DMS114 treated with DMSO at 0.1 percent for 48 hours (cell line): ENCODE results near the gene PRPH.
"Not testable (repeated sequence)": the region's sequence is repeated elsewhere in the genome, so short reads cannot be mapped to it uniquely, and the experiment has no call there.

Experiments
- DNase-seq: peaks from one replicate; lab custom pipeline; 2025; ENCODE audit not compliant: unreplicated experiment; lab: John Stamatoyannopoulos, UW

The PRPH gene

GRCh38 chr12:49276304-49277290 lies 18.4 kb upstream of the PRPH start:
- DNase-seq: no peak

DNA sequence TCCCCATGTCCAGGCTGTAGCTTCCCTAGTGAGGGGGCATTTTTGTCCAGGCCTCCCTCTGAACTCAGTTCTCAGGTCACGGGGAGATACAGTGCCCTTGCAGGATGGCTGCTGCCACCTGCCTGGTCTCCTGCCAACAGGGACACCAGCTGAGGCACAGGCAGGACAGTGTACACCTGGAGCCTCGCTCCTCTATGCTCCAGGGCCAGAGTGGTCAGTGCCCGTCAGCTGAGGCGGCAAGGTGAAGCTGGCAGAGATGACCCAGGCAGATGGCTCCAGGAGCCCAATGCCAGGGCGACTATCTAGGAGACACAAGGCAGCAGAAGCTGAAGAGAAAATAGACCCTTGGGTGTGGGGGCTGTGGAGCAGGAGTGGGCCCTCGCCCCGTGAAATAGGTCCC lies 17.5 kb upstream of the PRPH start:
- DNase-seq: no peak

GRCh38 chr12:49279706-49280159 lies 15.2 kb upstream of the PRPH start:
- DNase-seq: no peak

GRCh38 chr12:49280545-49280944 lies 14.4 kb upstream of the PRPH start:
- not testable (repeated sequence) for DNase-seq

DNA sequence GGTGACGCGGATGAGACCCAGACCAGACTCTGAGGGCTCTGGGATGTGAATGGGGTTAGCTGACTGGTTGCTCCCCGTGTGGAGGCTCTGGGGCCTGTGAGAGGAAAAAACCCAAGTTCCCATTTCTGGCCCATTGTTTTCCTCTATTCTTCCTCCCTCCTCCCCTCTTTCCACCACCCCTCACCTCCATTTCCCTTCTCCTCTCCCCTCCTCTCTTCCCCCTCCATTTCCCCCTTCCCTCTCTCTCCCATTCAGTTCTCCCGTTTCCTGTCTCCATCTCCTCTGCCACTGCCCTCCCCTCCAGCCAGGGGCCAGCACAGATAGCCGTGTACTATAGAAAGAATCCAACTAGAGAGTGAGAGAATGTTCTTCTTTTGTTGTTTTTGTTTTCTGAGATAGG lies 12.6 kb upstream of the PRPH start:
- no peak for DNase-seq

GRCh38 chr12:49282740-49283375 lies 12.1 kb upstream of the PRPH start:
- not testable (repeated sequence) for DNase-seq

DNA sequence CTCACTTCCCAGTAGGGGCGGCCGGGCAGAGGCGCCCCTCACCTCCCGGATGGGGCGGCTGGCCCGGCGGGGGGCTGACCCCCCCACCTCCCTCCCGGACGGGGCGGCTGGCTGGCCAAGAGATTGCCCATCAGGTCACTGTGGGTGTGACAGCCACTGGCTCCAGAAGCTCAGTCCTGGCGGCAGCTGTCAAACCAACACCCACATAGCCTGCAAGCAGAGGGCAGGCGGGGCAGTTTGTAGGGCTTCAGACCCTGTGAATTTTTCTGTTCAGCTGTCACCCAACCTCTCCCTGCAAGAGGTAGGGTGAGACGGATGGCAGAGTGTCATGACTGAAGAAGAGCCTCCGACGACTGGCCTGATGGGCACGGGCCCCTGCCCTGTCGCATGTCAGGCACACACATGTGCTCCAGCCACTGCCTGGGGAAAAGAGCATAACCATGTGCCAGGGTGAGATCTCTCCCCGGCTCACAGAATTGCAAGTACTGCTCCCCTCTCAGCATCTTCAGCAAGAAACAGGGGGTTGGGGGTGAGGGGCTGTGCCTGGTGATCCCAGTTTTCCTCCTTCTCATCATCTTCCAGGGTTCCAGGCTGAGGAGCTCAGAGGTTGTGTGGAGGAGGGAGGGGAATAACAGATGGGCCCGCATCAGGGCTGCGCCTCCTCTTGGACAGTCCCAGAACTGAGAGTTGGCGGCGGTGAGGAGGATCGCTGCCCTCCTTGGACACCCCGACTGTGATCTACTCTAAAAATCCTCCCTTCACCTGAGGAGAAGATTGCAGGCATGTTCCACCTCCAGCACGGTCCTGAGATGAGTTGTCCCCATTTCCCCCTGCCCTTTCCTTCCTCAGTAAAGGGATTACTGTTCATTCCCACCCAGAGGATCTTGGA lies 11.2 kb upstream of the PRPH start:
- no peak for DNase-seq

- no peak for DNase-seq
These were observed 10.3 kb upstream of the PRPH start for GRCh38 chr12:49284672-49285071.

DNA sequence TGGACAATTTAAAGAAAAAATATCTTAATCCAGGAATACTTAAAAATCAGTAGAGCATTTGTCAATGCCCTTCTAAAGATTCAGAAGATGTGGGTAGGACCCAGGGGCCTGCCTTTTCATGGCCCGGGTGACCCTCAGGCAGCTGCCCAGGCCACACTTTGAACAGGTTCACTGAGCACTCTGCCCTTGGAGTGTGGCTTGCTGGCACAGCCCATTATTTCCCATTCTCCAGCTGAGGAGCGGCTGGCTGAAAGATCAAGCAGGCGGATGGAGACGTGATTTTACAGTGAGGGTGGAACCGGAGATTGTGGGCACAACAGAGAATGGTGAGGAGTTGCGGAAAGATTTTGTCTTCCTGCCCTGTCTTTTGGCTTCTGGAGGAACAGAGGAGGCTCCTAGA lies 7.1 kb upstream of the PRPH start:
- no peak for DNase-seq

DNA sequence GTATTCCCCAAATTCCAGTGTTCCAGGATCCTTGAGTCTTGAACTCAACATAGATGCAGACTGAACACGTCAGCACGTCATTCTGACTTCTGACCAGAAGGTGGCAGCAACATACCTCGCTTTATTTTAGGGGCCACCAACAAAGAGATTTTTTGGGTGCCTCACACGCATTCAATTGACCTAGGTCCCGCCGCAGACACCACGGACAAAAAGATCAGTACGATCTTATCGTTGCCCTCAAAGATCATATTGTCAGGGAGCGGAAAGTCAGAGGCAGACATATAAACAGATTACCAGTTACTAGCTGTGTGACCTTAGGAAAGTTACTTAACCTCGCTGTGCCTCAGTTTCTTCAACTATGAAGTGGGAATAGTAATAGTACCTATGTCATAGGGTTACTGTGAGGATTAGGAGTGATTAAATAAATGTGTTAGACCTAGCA lies 6.5 kb upstream of the PRPH start:
- peak; percentile 45 for DNase-seq

DNA sequence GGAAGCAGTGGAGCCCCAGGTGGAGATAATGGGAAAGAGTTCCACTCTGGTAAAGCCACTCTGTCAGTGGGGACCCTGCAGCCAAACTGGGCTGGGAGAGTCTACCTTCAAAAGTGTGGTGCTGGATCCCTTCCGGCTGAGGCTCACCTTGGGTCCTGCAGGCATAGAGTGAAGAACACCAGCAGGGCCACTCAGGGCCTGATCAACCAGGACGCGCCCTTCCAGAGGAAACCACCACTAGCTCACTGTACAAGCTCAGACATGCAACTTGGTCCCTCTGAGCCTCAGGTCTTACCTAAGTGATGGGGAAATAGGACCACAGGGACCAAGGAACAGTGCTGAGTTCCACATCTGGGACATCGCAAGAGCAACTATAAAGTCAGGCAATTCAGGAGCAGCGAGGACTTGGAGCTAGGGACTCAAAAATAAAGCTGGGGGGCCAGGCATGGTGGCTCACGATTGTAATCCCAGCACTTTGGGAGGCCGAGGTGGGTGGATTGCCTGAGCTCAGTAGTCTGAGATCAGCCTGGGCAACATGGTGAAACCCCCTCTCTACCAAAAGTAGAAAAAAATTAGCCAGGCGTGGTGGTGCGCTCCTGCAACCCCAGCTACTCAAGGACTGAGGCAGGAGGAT lies 5.9 kb upstream of the PRPH start:
- DNase-seq: no peak

- no peak for DNase-seq
These were observed 2.3 kb upstream of the PRPH start for GRCh38 chr12:49292729-49293055.

- no peak for DNase-seq
These were observed 1.6 kb upstream of the PRPH start for GRCh38 chr12:49293056-49293956.

DNA sequence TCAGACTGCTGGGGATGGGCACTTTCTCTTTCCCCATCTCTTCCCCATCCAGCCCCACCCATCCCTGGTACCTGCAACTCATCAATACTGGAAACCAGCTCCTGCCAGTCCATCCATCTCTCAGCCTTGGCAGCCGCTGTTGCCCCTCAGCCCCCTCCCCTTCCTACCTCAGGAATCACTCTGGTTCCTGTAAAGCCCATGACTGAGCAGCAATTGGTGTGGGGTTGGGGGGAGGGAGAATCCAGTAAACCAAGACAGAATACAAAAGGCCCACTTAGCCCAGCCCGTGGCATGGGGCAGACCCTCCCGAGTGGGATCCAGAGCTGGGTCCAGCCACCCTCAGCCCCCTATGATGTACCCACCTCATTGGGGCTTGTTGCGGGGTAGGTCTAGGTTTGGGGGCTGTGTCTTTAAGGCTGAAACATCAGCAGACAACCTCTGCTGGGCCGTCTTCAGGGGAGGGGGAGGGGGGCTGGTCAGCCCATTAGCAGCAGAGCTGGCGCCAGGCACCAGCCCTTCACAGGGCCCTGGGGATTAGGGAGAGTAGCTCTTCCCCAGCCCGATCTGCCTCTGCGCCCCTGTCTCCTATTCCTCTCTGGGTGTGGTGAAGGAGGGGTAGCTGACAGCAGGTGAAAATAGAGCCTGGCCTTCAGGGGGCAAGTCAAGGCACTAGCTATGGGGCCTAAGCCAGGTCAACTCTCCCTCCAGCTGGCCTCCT lies 702 bp upstream of the PRPH start:
- no peak for DNase-seq

- no peak for DNase-seq
These were observed 204 bp upstream of the PRPH start for GRCh38 chr12:49294804-49295081.

DNA sequence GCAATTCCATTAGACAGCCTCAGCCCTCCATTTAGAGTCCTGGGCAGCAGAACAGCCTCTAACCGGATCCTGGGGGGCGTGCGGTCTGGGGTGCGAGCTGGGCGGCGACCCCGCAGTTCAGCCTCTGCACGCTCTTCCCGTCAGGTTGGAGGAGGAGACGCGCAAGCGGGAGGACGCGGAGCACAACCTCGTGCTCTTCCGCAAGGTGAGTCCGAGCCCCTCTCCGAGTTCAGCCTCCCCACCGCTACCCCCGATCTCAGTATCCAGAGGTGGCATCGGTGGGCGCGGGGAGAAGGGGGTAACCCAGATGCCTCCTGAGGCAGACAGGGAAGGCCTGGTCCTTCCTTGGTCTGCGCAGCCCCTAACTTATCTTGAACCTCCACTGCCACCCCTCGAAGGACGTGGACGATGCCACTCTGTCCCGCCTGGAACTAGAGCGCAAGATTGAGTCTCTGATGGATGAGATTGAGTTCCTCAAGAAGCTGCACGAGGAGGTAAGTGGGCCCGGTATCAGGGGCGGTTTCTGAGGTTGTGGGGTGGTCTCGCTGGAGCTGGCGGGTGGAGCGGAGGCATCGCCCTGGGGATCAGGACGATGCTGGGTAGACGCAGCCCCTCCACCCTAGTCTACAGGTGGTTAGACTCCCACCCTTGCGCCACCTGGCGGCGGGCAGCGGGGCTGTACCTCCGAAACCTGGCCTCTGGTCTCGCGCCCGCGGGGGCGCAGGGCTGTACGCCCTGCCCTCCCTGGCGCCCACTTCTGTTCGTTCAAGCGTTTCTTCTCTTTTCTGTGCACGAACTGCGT lies 1.3 kb downstream of the PRPH start:
- DNase-seq: no peak

- DNase-seq: peak; percentile 62
These were observed 2.1 kb downstream of the PRPH start for GRCh38 chr12:49296836-49297694.

DNA sequence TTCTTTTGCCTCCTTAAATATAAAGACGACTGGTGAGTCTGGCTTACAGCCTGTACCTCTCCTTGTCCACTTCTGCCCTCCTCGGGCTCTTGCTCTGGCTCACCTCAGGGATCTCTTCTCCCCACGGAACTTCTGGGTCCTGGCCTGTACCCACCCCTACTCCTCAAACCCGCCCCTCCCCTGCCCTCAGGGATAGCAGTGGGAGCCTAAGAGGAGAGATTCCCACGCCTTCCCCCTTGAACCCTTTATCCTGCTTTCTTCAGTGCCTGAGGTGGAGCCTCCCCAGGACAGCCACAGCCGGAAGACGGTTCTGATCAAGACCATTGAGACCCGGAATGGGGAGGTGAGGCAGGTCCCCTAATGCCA lies 2.7 kb downstream of the PRPH start:
- no peak for DNase-seq
